HG03439 (cell line): ENCODE results near the gene STKLD1.
"Not testable (repeated sequence)": the region's sequence is repeated elsewhere in the genome, so short reads cannot be mapped to it uniquely, and the experiment has no call there.

Source experiments
- ATAC-seq: cut with Tn5 transposase; IDR thresholded peaks from one replicate; pipeline ENCODE4 v1.9.1; 2021; ENCODE audit warnings: mild to moderate bottlenecking, moderate library complexity; ENCODE audit not compliant: unreplicated experiment

The STKLD1 gene

GRCh38 chr9:133375724-133376654 lies at the start of gene STKLD1, which contains the start of gene SURF4:
TSS of gene STKLD1 (plus strand) at chr9:133376366. CDS start at chr9:133376474, 108 bp downstream.
TSS of gene SURF4 (minus strand) at chr9:133376060. CDS start at chr9:133375969, 91 bp downstream.
- ATAC-seq: peak; percentile 91

GRCh38 chr9:133327021-133327420 lies 49.1 kb upstream of the STKLD1 start:
- not testable (repeated sequence) for ATAC-seq

DNA sequence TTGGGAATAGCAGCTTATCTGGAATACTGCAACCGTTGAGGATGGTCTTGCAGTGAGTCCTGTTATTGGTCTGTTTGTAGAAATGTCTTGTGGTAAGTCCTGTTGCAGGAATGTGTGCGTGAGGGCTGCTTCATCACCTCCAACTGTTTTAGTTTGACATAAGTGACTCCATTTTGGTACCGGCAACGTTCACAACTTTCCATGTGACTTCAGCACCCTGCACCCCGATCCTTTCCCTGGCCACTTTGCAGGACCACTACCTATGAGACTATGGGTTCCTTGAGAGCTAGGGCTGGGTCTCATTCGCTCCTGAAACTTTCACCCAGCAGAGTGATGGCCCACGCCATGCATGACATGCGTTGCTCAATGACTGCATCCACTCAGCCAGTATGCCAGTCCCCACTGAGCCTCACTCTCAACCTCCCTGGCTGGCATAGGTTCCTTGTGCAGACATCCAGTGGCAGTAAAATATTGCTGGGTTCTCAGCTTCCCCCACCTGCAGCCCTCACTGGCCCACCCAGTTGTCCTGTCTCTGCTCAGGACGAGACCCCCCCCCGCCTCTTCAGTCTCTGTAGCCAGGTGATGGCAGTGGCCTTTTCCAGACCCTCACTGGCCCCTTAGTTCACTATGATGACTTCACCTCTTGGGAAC lies 48.2 kb upstream of the STKLD1 start:
- ATAC-seq: no peak

DNA sequence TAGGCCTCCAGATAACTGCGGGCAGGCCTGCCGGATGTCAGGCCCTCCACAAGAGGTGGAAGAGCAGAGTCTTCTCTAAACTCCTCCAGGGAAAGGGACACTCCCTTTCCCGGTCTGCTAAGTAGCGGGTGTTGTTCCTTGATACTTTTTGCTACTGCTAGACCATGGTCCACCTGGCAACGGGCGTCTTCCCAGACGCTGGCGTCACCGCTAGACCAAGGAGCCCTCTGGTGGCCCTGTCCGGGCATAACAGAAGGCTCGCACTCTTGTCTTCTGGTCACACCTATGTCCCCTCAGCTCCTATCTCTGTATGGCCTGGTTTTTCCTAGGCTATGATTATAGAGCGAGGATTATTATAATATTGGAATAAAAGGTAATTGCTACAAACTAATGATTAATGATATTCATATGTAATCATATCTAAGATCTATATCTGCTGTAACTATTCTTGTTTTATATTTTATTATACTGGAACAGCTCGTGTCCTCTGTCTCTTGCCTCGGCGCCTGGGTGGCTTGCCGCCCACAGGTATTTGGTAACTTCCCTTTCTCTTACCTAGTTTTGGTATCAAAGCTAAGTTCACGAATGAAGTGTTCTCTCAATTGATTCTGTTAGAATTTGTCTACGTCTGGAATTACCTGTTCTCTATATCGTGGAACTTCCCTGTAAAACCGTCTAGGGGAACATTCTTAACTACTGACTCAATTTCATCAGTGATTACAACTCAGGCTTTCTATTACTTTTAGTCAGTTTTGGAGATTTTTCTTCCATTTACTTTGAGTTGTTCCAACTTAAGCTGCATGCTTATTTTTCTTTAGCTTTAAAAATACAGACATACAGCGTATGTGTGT lies 46.6 kb upstream of the STKLD1 start:
- not testable (repeated sequence) for ATAC-seq

- ATAC-seq: no peak
These were observed 44.9 kb upstream of the STKLD1 start for GRCh38 chr9:133331221-133331620.

GRCh38 chr9:133331641-133332380 lies 44.4 kb upstream of the STKLD1 start:
- no peak for ATAC-seq

DNA sequence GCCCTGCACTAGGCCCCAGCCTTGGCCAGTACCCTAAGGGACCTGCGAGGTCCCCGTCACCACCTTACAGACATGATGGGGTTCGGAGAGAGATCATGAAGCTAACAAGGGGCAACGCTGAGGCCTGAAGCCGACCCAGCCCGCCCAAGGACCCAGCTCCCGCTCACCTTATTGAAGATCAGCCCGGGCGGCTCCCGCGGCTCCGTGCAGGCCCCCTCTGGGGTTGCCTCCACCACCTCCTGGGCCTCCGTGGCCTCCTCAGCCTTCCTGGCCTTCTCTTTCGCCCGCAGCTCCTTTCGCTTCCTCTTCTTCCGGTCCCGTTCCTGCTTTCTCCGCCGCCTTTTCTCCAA lies 43.8 kb upstream of the STKLD1 start:
- no peak for ATAC-seq

GRCh38 chr9:133333011-133333410 lies 43.2 kb upstream of the STKLD1 start:
- no peak for ATAC-seq

DNA sequence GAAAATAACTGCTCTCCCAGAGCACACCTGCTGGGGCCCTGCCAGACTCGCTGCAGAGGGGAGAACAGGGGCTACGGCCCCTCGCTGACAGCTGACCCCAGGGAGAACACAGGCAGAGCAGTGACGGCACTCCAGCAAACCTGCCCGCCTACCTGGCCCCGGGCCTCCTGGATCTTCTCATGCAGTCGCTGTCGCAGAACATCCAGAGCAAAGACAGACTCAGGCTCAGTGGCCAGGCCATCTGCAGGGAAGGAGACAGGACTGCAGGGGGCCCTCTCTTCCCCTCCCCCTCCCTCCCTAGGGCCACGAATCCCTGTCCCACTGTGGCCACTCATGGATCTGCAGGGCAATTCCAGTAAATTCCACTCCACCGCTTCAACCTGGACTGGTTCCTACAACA lies 42.6 kb upstream of the STKLD1 start:
- ATAC-seq: no peak

DNA sequence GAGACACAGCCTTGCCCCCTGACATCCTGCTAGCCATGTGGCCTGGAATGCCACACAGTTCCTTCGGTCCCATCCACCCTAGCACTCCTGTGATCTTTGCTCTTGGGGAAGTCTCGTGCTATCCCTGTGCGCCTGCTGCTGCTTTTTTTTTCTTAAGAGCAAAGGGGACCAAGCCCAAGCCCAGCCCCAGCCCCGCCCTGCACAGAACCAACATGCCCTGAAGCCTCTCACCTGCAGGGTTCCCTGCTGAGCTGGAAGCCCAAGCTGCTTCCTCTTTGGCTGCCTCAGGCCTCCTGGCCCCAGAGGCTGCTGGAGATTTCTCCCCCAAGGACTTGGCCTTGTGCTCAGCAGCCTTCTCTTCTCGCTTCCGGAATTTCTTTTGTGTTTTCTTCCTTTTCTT lies 42.0 kb upstream of the STKLD1 start:
- ATAC-seq: no peak

GRCh38 chr9:133334888-133335287 lies 41.3 kb upstream of the STKLD1 start:
- not testable (repeated sequence) for ATAC-seq

GRCh38 chr9:133335924-133336811 lies 40.0 kb upstream of the STKLD1 start, which contains the start of gene SURF6:
TSS of gene SURF6 (minus strand) at chr9:133336188. CDS start at chr9:133336132, 56 bp downstream.
- ATAC-seq: peak; percentile 75

DNA sequence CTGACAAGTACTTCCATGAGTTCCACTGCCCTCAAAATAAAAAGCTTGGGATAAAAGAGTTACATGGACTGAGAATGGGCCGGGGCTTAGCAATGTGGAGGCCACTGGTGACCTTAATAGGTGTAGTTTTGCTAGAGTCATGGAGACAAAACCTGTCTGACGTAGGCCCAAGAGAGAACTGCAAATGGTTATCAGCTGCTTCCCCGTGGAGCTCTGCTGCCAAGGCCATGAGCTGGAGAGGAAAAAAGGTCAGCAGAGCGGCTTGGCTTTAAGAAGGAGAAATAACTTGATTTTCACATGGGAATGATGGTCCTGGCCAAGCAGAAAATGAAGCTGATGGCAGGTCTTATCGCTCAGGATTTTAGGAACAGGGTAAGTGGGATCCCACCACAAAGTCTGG lies 36.5 kb upstream of the STKLD1 start:
- no peak for ATAC-seq

- no peak for ATAC-seq
These were observed 35.9 kb upstream of the STKLD1 start for GRCh38 chr9:133340256-133340655.

- ATAC-seq: no peak
These were observed 35.2 kb upstream of the STKLD1 start for GRCh38 chr9:133340916-133341315.

- ATAC-seq: no peak
These were observed 34.6 kb upstream of the STKLD1 start for GRCh38 chr9:133341369-133342068.

DNA sequence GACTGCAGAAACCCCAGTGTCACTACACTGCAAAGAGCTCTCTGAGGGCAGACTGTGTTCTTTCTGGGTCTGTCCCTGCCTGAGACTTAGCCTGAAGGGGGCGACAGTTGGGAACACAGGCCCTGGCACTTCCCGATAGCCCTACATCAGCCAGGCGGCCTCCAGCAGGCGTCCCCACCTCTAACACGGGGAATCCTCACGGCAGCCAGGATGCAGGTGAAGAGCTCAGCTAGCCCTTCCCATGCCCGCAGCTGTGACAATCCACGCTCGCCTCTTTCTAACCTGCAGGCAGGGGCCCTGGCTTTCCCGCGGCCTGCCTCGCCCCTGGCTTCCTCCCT lies 34.1 kb upstream of the STKLD1 start:
- ATAC-seq: no peak

DNA sequence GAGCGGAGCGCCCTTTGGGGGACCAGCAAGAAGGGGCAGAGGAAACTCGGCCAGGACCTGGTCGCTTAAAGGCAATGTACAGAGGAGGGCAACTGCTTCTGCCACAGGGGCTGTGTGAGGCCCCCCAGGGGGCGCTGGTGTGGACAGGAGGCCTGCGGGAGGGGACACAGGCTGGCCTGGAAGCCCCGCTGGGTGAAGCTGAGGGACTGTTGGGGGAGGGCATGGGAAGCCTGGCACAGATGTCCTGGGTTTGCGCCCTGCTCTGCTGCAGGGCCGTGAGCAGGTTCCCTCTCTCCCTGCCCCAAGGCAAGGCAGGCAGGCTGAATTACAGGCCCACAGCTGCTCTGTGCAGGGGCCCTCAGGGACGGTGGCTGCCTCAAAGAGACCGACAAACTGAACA lies 33.6 kb upstream of the STKLD1 start:
- no peak for ATAC-seq

DNA sequence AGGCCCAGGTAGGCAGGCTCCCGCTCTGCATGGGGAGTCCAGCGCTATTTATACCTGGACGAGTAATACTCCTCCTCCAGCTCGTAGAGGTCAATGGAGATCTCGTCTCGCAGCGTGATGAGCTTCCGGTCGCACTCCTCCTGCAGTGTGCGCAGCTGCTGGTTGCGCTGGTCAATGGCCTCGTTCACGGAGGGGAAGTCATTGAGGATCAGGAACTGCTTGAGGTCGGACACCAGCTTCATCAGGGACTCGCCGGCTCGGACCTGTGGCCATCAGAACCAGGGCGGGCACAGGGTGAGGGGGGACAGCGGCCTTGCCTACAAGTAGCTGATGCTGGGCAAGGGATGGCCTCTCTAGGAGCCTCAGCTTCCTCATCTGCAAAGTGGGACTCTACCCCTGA lies 32.1 kb upstream of the STKLD1 start:
- no peak for ATAC-seq
